PC-3 (cell line): ENCODE data around the gene SMAD3. TPM values are rescaled to one million over a fixed set of nuclear protein-coding genes. Genes with fewer than 3 reads are reported as not detected.

Source experiments
- ATAC-seq: fragments of 200-7000 bp; cut with Tn5 transposase; 2 replicates; pipeline ENCODE4 v1.9.1; 2020; ENCODE audit warnings: mild to moderate bottlenecking, moderate library complexity
- BruUV-seq: library from RNA; stranded (reverse); fragments of 400-500 nt; replicated peaks from 2 replicates; lab custom pipeline; 2021; lab: Mats Ljungman, UMichigan
- CTCF ChIA-PET: fragments of 300-600 bp; sonication (Branson Sonifier 250); formaldehyde crosslinking; loops from one replicate; lab custom pipeline; 2022; ENCODE audit warnings: antibody characterized with exemption; lab: Charles Lee
- POLR2A ChIA-PET: fragments of 300-600 bp; sonication (Branson Sonifier 250); formaldehyde crosslinking; loops from one replicate; lab custom pipeline; 2022; ENCODE audit warnings: antibody characterized with exemption; ENCODE audit not compliant: unreplicated experiment; lab: Charles Lee
- DNase-seq: peaks from one replicate; pipeline ENCODE4 v3.0.0-alpha.2; 2015
- H2AFZ ChIP-seq: fragments of 300-600 bp; sonication (generic); 2 replicates; pipeline ENCODE4 v1.6.0; 2016; ENCODE audit warnings: antibody characterized with exemption, low read length
- H3F3A ChIP-seq: fragments of 300-600 bp; sonication (generic); one replicate; pipeline ENCODE4 v1.6.0; 2017; ENCODE audit warnings: antibody characterized with exemption, low read length, control low read depth, mild to moderate bottlenecking; ENCODE audit not compliant: unreplicated experiment
- H3K27ac ChIP-seq: fragments of 300-600 bp; sonication (generic); 2 replicates; pipeline ENCODE4 v1.5.1; 2016; ENCODE audit warnings: mild to moderate bottlenecking, low read length
- H3K27me3 ChIP-seq: fragments of 300-600 bp; sonication (generic); 2 replicates; pipeline ENCODE4 v1.6.1; 2016; ENCODE audit warnings: low read length, mixed read lengths
- H3K36me3 ChIP-seq: fragments of 300-600 bp; sonication (generic); 2 replicates; pipeline ENCODE4 v1.6.1; 2016; ENCODE audit warnings: low read depth, mixed run types, low read length, mixed read lengths
- H3K4me1 ChIP-seq: fragments of 300-600 bp; sonication (generic); 2 replicates; pipeline ENCODE4 v1.5.1; 2016; ENCODE audit warnings: low read length; ENCODE audit not compliant: insufficient read depth
- H3K4me2 ChIP-seq: fragments of 300-600 bp; sonication (generic); 2 replicates; pipeline ENCODE4 v1.6.0; 2016; ENCODE audit warnings: low read length
- H3K4me3 ChIP-seq: fragments of 300-600 bp; sonication (generic); 2 replicates; pipeline ENCODE4 v1.5.1; 2016; ENCODE audit warnings: mild to moderate bottlenecking, low read length, mixed read lengths
- H3K79me2 ChIP-seq: fragments of 300-600 bp; sonication (generic); 2 replicates; pipeline ENCODE4 v1.6.1; 2017; ENCODE audit warnings: low read length, mixed read lengths
- H3K9ac ChIP-seq: fragments of 300-600 bp; sonication (generic); 2 replicates; pipeline ENCODE4 v1.6.0; 2016; ENCODE audit warnings: mild to moderate bottlenecking, low read length
- H3K9me2 ChIP-seq: fragments of 300-600 bp; sonication (generic); replicated peaks from 2 replicates; pipeline ENCODE4 v1.6.1; 2016; ENCODE audit warnings: mixed run types, low read length, mixed read lengths
- H3K9me3 ChIP-seq: fragments of 300-600 bp; sonication (generic); 2 replicates; pipeline ENCODE4 v1.6.1; 2016; ENCODE audit warnings: low read length, mixed read lengths
- H4K20me1 ChIP-seq: fragments of 300-600 bp; sonication (generic); 2 replicates; pipeline ENCODE4 v1.6.1; 2016; ENCODE audit warnings: low read length, mixed read lengths
- CTCF ChIP-seq: fragments of 300-600 bp; sonication (generic); conservative IDR thresholded peaks from 2 replicates; pipeline ENCODE4 v1.5.1; 2017; ENCODE audit warnings: antibody characterized with exemption, low read depth, mild to moderate bottlenecking, low read length
- EZH2 ChIP-seq: fragments of 300-600 bp; sonication (generic); IDR thresholded peaks from one replicate; pipeline ENCODE4 v1.6.1; 2017; ENCODE audit warnings: antibody characterized with exemption, mild to moderate bottlenecking, low read length; ENCODE audit not compliant: unreplicated experiment
- EZH2phosphoT487 ChIP-seq: fragments of 300-600 bp; sonication (generic); IDR thresholded peaks from 2 replicates; pipeline ENCODE4 v1.6.1; 2018; ENCODE audit warnings: mild to moderate bottlenecking, antibody characterized with exemption, low read length, borderline replicate concordance
- intact Hi-C: fragments of 100-400 bp; cut with micrococcal nuclease; formaldehyde crosslinking; loops from 2 replicates; pipeline ENCODE4 v1.9.0; 2023
- total RNA-seq: library from RNA; depleted of rRNA; stranded (reverse); fragments of >200 nt; gene quantifications from 2 replicates; pipeline ENCODE4 v1.2.3, GENCODE V29; 2014

Gene SMAD3
- total RNA-seq, 1 experiment from 2014 or later, result 75.6 TPM

DNA sequence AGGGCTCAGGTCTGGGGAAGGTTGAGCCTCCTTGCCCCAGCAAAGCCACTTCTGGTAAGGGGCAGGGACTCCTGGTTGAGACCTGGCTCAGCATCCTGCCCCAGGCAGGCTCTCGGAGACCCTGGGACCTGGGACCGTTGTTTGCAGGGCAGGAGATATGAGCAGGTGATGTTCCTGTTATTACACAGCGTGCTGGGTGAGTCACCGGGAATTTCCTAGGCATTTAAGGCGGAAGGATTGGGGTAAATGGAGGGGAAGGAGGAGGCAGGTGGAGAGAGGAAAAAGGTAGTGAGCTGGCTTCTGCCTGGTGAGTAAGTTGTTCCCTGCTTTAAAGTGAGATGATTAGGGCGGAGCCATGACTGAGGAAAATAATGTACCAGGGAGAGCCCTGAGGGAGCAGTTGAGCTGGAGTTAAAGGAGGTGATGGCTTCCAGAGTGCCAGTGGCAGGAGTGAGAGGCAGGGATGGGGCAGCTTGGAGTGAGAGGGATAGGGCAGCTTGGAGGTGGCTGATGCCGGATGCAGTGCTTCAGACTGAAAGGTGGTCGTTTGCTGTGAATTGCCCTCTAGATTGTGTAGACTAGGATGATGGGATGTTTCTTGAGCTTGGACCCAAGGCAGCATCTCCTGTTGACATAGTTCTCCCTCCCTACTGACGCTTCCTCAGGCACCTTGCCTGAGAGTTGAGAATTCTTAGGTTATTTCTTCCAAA, 109.6 kb downstream of the SMAD3 start:
- ChIA-PET CTCF (no interaction called here), POLR2A (interaction anchor here (0.5 to 0.7 kb wide), 5 partner anchors 21 to 473 kb away, joined by 3 to 4 read pairs (median 3); partner anchors contain the start of gene SMAD6)
- Histone ChIP-seq H3K4me3 (no peak overlapping the region), H4K20me1 (no peaks in the 10 kb centered on the region), H3F3A (peaks cover 11% of the 10 kb centered on the region), H3K4me1 (peaks cover 81% of the 10 kb centered on the region), H3K4me2 (peak overlapping the region; percentile 61), H3K9me3 (no peaks in the 10 kb centered on the region), H3K9ac (peak overlapping the region; percentile 62), H3K27ac (peak overlapping the region; percentile 93), H2AFZ (no peak overlapping the region), H3K79me2 (peaks cover 66% of the 10 kb centered on the region), H3K9me2 (no peaks in the 10 kb centered on the region), H3K36me3 (peaks cover 73% of the 10 kb centered on the region), H3K27me3 (no peaks in the 10 kb centered on the region)
- TSS peak; percentile 31 for BruUV-seq
- intact Hi-C loops, result loop anchor here (1.0 to 2.0 kb wide), 3 partner anchors 25 to 101 kb away; no protein-coding TSS in a partner anchor
- DNase-seq (peak; percentile 94), ATAC-seq (peak; percentile 79)
- TF ChIP-seq EZH2phosphoT487 (no peak), CTCF (no peak)

- POLR2A ChIA-PET, result interaction anchor here (0.5 to 0.7 kb wide), 3 partner anchors 21 to 68 kb away, joined by 3 read pairs; no protein-coding TSS in a partner anchor
- Histone ChIP-seq H3K36me3 (peaks cover 72% of the 10 kb centered on the region), H3K27ac (peak overlapping the region; percentile 93), H2AFZ (no peak overlapping the region), H3K4me3 (no peak overlapping the region), H3K9me2 (no peaks in the 10 kb centered on the region), H4K20me1 (no peaks in the 10 kb centered on the region), H3F3A (peaks cover 11% of the 10 kb centered on the region), H3K4me1 (peaks cover 81% of the 10 kb centered on the region), H3K9ac (peak overlapping the region; percentile 60), H3K9me3 (no peaks in the 10 kb centered on the region), H3K27me3 (no peaks in the 10 kb centered on the region), H3K4me2 (peak overlapping the region; percentile 27), H3K79me2 (peaks cover 67% of the 10 kb centered on the region)
- no peak for TF ChIP-seq CTCF
- TF ChIP-seq EZH2phosphoT487, result no peak
- TF ChIP-seq EZH2, result no peak
- CTCF ChIA-PET, result no interaction called here
- intact Hi-C loops, result loop anchor here (1.0 to 2.0 kb wide), 3 partner anchors 25 to 101 kb away; no protein-coding TSS in a partner anchor
- ATAC-seq (no peak), DNase-seq (no peak)
- no TSS peak for BruUV-seq
Measured at GRCh38 chr15:67175643-67176071, 110.3 kb downstream of the SMAD3 start.
